ENCODE measurements around the gene WFDC8. TPM values are rescaled to one million over a fixed set of nuclear protein-coding genes. Genes with fewer than 3 reads are reported as not detected.
"Not testable (repeated sequence)": the region's sequence is repeated elsewhere in the genome, so short reads cannot be mapped to it uniquely, and the experiment has no call there.

WFDC8 gene
- total RNA-seq, 4 donors from 2014 or later, result not detected

- ATAC-seq, result no peak
- Histone ChIP-seq H3K36me3 (no peaks in the 10 kb centered on the region), H3K4me3 (no peak overlapping the region), H3K27ac (no peak overlapping the region), H3K27me3 (peaks cover 7% of the 10 kb centered on the region), H3K4me1 (no peaks in the 10 kb centered on the region), H3K9me3 (peaks cover 0 to 5% (median 0%) of the 10 kb centered on the region in 3 donors)
- TF ChIP-seq, protein P1, sequence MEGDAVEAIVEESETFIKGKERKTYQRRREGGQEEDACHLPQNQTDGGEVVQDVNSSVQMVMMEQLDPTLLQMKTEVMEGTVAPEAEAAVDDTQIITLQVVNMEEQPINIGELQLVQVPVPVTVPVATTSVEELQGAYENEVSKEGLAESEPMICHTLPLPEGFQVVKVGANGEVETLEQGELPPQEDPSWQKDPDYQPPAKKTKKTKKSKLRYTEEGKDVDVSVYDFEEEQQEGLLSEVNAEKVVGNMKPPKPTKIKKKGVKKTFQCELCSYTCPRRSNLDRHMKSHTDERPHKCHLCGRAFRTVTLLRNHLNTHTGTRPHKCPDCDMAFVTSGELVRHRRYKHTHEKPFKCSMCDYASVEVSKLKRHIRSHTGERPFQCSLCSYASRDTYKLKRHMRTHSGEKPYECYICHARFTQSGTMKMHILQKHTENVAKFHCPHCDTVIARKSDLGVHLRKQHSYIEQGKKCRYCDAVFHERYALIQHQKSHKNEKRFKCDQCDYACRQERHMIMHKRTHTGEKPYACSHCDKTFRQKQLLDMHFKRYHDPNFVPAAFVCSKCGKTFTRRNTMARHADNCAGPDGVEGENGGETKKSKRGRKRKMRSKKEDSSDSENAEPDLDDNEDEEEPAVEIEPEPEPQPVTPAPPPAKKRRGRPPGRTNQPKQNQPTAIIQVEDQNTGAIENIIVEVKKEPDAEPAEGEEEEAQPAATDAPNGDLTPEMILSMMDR (IDR thresholded peaks at IDR 0.05), result no peak
- TF ChIP-seq POLR2A (IDR thresholded peaks at IDR 0.05), result no peak
- no peak for TF ChIP-seq EP300 (IDR thresholded peaks at IDR 0.05)
- no peak for TF ChIP-seq POLR2AphosphoS5 (IDR thresholded peaks at IDR 0.05)
- 58 to 80% methylated on average over 1 of the region's 1 CpG for WGBS, 2 donors (ENCODE audit: low coverage in 1 of 2)
These were observed 853 bp downstream of the WFDC8 start for GRCh38 chr20:45578231-45578630.

DNA sequence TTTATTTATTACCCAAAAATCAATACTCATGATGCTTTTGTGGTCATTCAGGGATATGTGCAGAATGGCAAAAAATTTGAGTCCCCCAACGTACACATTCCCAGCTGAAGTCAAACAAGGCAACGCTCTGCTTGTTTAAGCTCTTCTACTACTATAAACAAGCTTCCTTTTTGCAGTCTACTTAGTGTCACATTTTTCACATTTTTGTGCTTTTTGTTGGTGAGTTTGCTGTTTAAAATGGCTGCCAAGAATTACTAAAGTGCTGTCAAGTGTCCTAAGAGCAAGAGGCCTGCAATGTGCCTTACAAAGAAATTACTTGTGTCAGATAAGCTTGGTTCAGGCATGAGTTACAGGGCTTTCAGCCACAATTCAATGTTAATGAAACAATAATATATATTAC, 2.1 kb downstream of the WFDC8 start:
- 0% methylated on average over 2 of the region's 2 CpGs for WGBS, 2 donors (ENCODE audit: low coverage in 1 of 2)
- TF ChIP-seq, protein P1 (IDR thresholded peaks at IDR 0.05), result no peak
- no peak for TF ChIP-seq POLR2A (IDR thresholded peaks at IDR 0.05)
- no peak for TF ChIP-seq POLR2AphosphoS5 (IDR thresholded peaks at IDR 0.05)
- TF ChIP-seq EP300 (IDR thresholded peaks at IDR 0.05), result no peak
- ATAC-seq, result no peak

DNA sequence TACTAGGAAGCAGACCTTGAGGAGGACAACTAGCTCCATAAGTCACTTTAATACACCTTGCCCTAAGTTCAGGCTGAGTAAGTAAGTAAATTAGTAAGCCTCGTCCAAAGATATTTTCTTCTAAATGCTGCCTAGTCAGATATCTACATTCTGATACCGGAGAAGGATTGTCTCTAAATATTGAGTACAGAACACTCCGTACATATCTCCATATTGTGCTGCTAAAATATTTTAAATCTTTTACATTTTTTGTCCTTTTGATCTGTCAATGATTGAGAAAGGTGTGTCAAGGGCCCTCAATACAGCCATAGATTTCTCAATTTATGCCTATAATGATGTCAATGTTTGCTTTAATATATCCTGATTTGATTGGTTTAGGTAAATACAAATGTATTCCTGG, 3.2 kb downstream of the WFDC8 start:
- 85 to 88% methylated on average over 3 of the region's 3 CpGs for WGBS, 2 donors (ENCODE audit: low coverage in 1 of 2)

More for the DNA sequence above, 2.1 kb downstream of the WFDC8 start:
- Histone ChIP-seq H3K4me3 (no peak overlapping the region), H3K4me1 (no peaks in the 10 kb centered on the region), H3K36me3 (no peaks in the 10 kb centered on the region), H3K9me3 (peaks cover 0 to 5% (median 0%) of the 10 kb centered on the region in 3 donors), H3K27me3 (peaks cover 4% of the 10 kb centered on the region), H3K27ac (no peak overlapping the region)

DNA sequence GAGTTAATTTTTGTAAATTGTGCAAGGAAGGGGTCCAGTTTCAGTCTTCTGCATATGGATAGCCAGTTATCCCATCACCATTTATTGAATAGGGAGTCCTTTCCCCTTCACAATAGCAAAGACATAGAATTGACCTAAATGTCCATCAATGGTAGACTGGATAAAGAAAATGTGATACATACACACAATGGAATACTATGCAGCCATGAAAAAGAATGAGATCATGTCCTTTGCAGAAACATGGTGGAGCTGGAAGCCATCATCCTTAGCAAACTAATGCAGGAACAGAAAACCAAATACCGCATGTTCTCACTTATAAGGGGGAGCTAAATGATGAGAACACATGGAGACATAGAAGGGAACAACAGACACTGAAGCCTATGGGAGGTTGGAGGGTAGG, 9.4 kb downstream of the WFDC8 start:
- H3K4me1 ChIP-seq, ATAC-seq: not testable (repeated sequence)
- WGBS, 2 donors (ENCODE audit: low coverage in 1 of 2), result 80 to 94% methylated on average over 1 of the region's 1 CpG

More for the DNA sequence above, 3.2 kb downstream of the WFDC8 start:
- no peak for ATAC-seq
- Histone ChIP-seq H3K36me3 (no peaks in the 10 kb centered on the region), H3K4me1 (no peaks in the 10 kb centered on the region), H3K27me3 (peaks cover 4% of the 10 kb centered on the region), H3K4me3 (no peak overlapping the region), H3K27ac (no peak overlapping the region), H3K9me3 (peaks cover 0 to 5% (median 0%) of the 10 kb centered on the region in 3 donors)
- no peak for TF ChIP-seq POLR2AphosphoS5 (IDR thresholded peaks at IDR 0.05)
- TF ChIP-seq, protein P1 (IDR thresholded peaks at IDR 0.05), result no peak
- TF ChIP-seq POLR2A (IDR thresholded peaks at IDR 0.05), result no peak
- TF ChIP-seq EP300 (IDR thresholded peaks at IDR 0.05), result no peak

DNA sequence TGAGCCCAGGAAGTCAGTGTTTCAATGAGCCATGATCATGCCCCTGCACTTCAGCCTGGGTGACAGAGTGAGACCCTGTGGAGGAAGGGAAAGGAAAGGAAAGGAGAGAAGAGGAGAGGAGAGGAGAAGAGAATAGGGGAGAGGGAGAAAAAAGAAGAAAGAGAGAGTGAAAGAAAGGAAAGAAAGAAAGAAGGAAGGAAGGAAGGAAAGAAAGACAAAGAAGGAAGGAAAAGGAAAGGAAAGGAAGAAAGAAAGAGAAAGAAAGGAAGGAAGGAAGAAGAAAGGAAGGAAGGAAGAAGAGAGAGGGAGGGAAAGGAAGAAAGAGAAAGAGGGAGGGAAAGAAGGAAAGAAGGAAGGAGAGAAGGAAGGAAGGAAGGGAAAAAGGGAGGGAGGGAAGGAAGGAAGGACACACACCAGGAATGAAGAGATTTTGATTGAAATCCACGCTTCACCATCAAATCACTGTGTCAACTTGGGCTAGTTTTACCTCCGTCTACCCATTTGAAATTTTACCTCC, 14.3 kb downstream of the WFDC8 start:
- Histone ChIP-seq H3K4me1 (no peaks in the 10 kb centered on the region), H3K9me3 (no peaks in the 10 kb centered on the region), H3K36me3 (no peaks in the 10 kb centered on the region), H3K4me3 (no peak overlapping the region), H3K27me3 (peaks cover 8% of the 10 kb centered on the region), H3K27ac (no peak overlapping the region)
- TF ChIP-seq EP300 (IDR thresholded peaks at IDR 0.05) (no peak), POLR2AphosphoS5 (IDR thresholded peaks at IDR 0.05) (no peak)
- TF ChIP-seq, protein P1 (IDR thresholded peaks at IDR 0.05), result no peak
- WGBS, 2 donors (ENCODE audit: low coverage in 1 of 2), result 69 to 73% methylated on average over 2 of the region's 2 CpGs
- no peak for ATAC-seq

More for the DNA sequence above, 9.4 kb downstream of the WFDC8 start:
- not testable (repeated sequence) for H3K9me3 ChIP-seq, H3K27ac ChIP-seq, H3K4me3 ChIP-seq, H3K27me3 ChIP-seq, H3K36me3 ChIP-seq

Data from gastroesophageal sphincter (tissue), 4 donors.